Naive thymus-derived CD4-positive, alpha-beta T cell (primary cell): ENCODE measurements around the gene DAPK1. TPM values are rescaled to one million over a fixed set of nuclear protein-coding genes. Genes with fewer than 3 reads are reported as not detected.

Experiments used
- ATAC-seq: fragments of 150-1000 bp; cut with Tn5 transposase; 2 replicates; pipeline ENCODE4 v1.10.0; 2021; ENCODE audit warnings: mild to moderate bottlenecking, moderate library complexity
- CTCF ChIA-PET: fragments of 350-600 bp; sonication (Branson Sonifier 250); formaldehyde crosslinking; loops from one replicate; lab custom pipeline; 2021; ENCODE audit warnings: antibody characterized with exemption; lab: Charles Lee
- POLR2A ChIA-PET: fragments of 350-600 bp; sonication (Branson Sonifier 250); formaldehyde crosslinking; loops from one replicate; lab custom pipeline; 2021; ENCODE audit warnings: antibody characterized with exemption, inconsistent platforms; lab: Charles Lee
- DNase-seq, 9 donors: peaks; one replicate each; pipeline versions ENCODE4 v3.0.0 to v3.0.0-alpha.2; 2020 to 2022; ENCODE audit warnings: mixed read lengths in 1 of 9
- H3K27ac ChIP-seq: one replicate; pipeline ENCODE4 v1.7.0; 2013; ENCODE audit warnings: mild to moderate bottlenecking, low read depth, low read length, moderate library complexity
- H3K27me3 ChIP-seq, 2 donors: one replicate each; pipeline ENCODE4 v1.7.0; 2013; ENCODE audit warnings: low read length in 2 of 2, mild to moderate bottlenecking in 2 of 2, moderate library complexity in 2 of 2; ENCODE audit not compliant: control insufficient read depth in 2 of 2, insufficient read depth in 2 of 2
- H3K36me3 ChIP-seq, 3 experiments: 1 replicate in 2 of 3; 2 replicates in 1 of 3; pipeline ENCODE4 v1.7.0; 2013; ENCODE audit warnings: low read length in 3 of 3, mild to moderate bottlenecking in 3 of 3, moderate library complexity in 1 of 3; ENCODE audit not compliant: insufficient read depth in 3 of 3, control insufficient read depth in 2 of 3
- H3K4me1 ChIP-seq, 2 donors: one replicate each; pipeline ENCODE4 v1.7.0; 2013; ENCODE audit warnings: low read length in 2 of 2, mild to moderate bottlenecking in 2 of 2, moderate library complexity in 1 of 2; ENCODE audit not compliant: control insufficient read depth in 2 of 2, insufficient read depth in 2 of 2
- H3K4me3 ChIP-seq: 2 replicates; pipeline ENCODE4 v1.7.0; 2013; ENCODE audit warnings: mild to moderate bottlenecking, low read length
- H3K9me3 ChIP-seq, 3 experiments: 1 replicate in 2 of 3; 2 replicates in 1 of 3; pipeline ENCODE4 v1.7.0; 2013; ENCODE audit warnings: low read length in 3 of 3; ENCODE audit not compliant: control insufficient read depth in 2 of 3
- H3K27ac Mint-ChIP-seq, 9 donors: one replicate each; pipeline ENCODE4 v1.8.0; 2020 to 2022; ENCODE audit warnings: mixed read lengths in 9 of 9, mild to moderate bottlenecking in 8 of 9, moderate library complexity in 5 of 9, inconsistent platforms in 2 of 9
- H3K27me3 Mint-ChIP-seq, 5 donors: one replicate each; pipeline ENCODE4 v1.8.0; 2021 to 2022; ENCODE audit warnings: mixed read lengths in 5 of 5, mild to moderate bottlenecking in 1 of 5
- H3K36me3 Mint-ChIP-seq, 5 donors: one replicate each; pipeline ENCODE4 v1.8.0; 2020 to 2022; ENCODE audit warnings: mixed read lengths in 5 of 5, mild to moderate bottlenecking in 3 of 5, inconsistent platforms in 1 of 5
- H3K4me1 Mint-ChIP-seq, 7 donors: one replicate each; pipeline ENCODE4 v1.8.0; 2020 to 2022; ENCODE audit warnings: mixed read lengths in 7 of 7, mild to moderate bottlenecking in 3 of 7, inconsistent platforms in 1 of 7
- H3K4me3 Mint-ChIP-seq, 10 donors: one replicate each; pipeline ENCODE4 v1.8.0; 2020 to 2022; ENCODE audit warnings: mild to moderate bottlenecking in 10 of 10, mixed read lengths in 10 of 10, moderate library complexity in 6 of 10, inconsistent platforms in 2 of 10
- H3K9me3 Mint-ChIP-seq, 11 donors: one replicate each; pipeline ENCODE4 v1.8.0; 2020 to 2022; ENCODE audit warnings: mixed read lengths in 11 of 11, mild to moderate bottlenecking in 4 of 11, inconsistent platforms in 1 of 11, moderate library complexity in 1 of 11
- intact Hi-C, 2 donors: fragments of 100-400 bp; cut with micrococcal nuclease; formaldehyde crosslinking; loops; one replicate each; pipeline ENCODE4 v1.15.1; 2023
- polyA plus RNA-seq, 2 donors: library from polyadenylated mRNA; unstranded; fragments of 300-500 nt; fragmentation: Illumina TruSeq; gene quantifications; one replicate each; pipeline ENCODE4 v1.2.3, GENCODE V29; 2021
- total RNA-seq, 6 experiments: library from RNA in 5 of 6; stranded (reverse) in 5 of 6; gene quantifications; 1 replicate in 5 of 6; 2 replicates in 1 of 6; pipeline ENCODE4 v1.2.3 and lab custom pipeline; 2021 to 2026

Gene DAPK1
- total and polyA plus RNA-seq, 7 experiments from 2014 or later: 0.20 to 44.8 (median 1.9) TPM

- Mint-ChIP-seq H3K4me3 (no peak overlapping the region), H3K4me1 (peaks cover 0 to 5% (median 0%) of the 10 kb centered on the region in 7 donors), H3K27me3 (peaks cover 2 to 21% (median 7%) of the 10 kb centered on the region in 5 donors), H3K27ac (no peak overlapping the region), H3K9me3 (peaks cover 0 to 2% (median 0%) of the 10 kb centered on the region in 11 donors), H3K36me3 (no peaks in the 10 kb centered on the region)
- H3K4me1 ChIP-seq: no peaks in the 10 kb centered on the region
- H3K4me3 ChIP-seq: no peak overlapping the region
- intact Hi-C loops: no loop called here
- no peak overlapping the region for H3K27ac ChIP-seq
- POLR2A ChIA-PET: no interaction called here
- ATAC-seq (no peak), DNase-seq (no peak)
- H3K36me3 ChIP-seq: no peaks in the 10 kb centered on the region
- CTCF ChIA-PET: no interaction called here
- H3K9me3 ChIP-seq: no peaks in the 10 kb centered on the region
- no peaks in the 10 kb centered on the region for H3K27me3 ChIP-seq
Observed at GRCh38 chr9:87558606-87559190, 61.0 kb downstream of the DAPK1 start.

- intact Hi-C loops: no loop called here
- H3K36me3 Mint-ChIP-seq: peaks cover 0 to 5% (median 0%) of the 10 kb centered on the region in 5 donors
Observed at GRCh38 chr9:87562062-87562461, 64.4 kb downstream of the DAPK1 start.

GRCh38 chr9:87562530-87563170 lies 65.0 kb downstream of the DAPK1 start:
- no peaks in the 10 kb centered on the region for H3K4me1 ChIP-seq
- no peak for ATAC-seq
- H3K36me3 Mint-ChIP-seq: peaks cover 0 to 5% (median 0%) of the 10 kb centered on the region in 5 donors
- peaks cover 0 to 16% (median 9%) of the 10 kb centered on the region in 5 donors for H3K27me3 Mint-ChIP-seq
- intact Hi-C loops: no loop called here
- no peak overlapping the region for H3K4me3 ChIP-seq
- H3K27me3 ChIP-seq: no peaks in the 10 kb centered on the region
- CTCF ChIA-PET: no interaction called here
- no peaks in the 10 kb centered on the region for H3K9me3 ChIP-seq
- no peak overlapping the region for H3K4me3 Mint-ChIP-seq
- no peak overlapping the region for H3K27ac Mint-ChIP-seq
- peaks cover 0 to 4% (median 0%) of the 10 kb centered on the region in 11 donors for H3K9me3 Mint-ChIP-seq
- H3K27ac ChIP-seq: no peak overlapping the region
- H3K4me1 Mint-ChIP-seq: peaks cover 0 to 6% (median 0%) of the 10 kb centered on the region in 7 donors
- no peaks in the 10 kb centered on the region for H3K36me3 ChIP-seq
- no peak for DNase-seq
- POLR2A ChIA-PET: no interaction called here

More at GRCh38 chr9:87562062-87562461, 64.4 kb downstream of the DAPK1 start:
- Histone ChIP-seq H3K36me3 (no peaks in the 10 kb centered on the region), H3K9me3 (no peaks in the 10 kb centered on the region), H3K27me3 (no peaks in the 10 kb centered on the region), H3K27ac (no peak overlapping the region), H3K4me3 (no peak overlapping the region), H3K4me1 (no peaks in the 10 kb centered on the region)
- Mint-ChIP-seq H3K27me3 (peaks cover 0 to 19% (median 9%) of the 10 kb centered on the region in 5 donors), H3K27ac (no peak overlapping the region), H3K4me1 (peaks cover 0 to 8% (median 0%) of the 10 kb centered on the region in 7 donors), H3K9me3 (peaks cover 0 to 4% (median 0%) of the 10 kb centered on the region in 11 donors), H3K4me3 (no peak overlapping the region)
- DNase-seq (no peak), ATAC-seq (no peak)
- CTCF ChIA-PET: no interaction called here
- POLR2A ChIA-PET: no interaction called here

- H3K36me3 ChIP-seq: no peaks in the 10 kb centered on the region
- Mint-ChIP-seq H3K4me1 (peaks cover 0 to 6% (median 0%) of the 10 kb centered on the region in 7 donors), H3K27me3 (peaks cover 0 to 16% (median 9%) of the 10 kb centered on the region in 5 donors), H3K4me3 (no peak overlapping the region), H3K36me3 (peaks cover 0 to 5% (median 0%) of the 10 kb centered on the region in 5 donors), H3K9me3 (peaks cover 0 to 4% (median 0%) of the 10 kb centered on the region in 11 donors), H3K27ac (no peak overlapping the region)
- no peak overlapping the region for H3K4me3 ChIP-seq
- H3K4me1 ChIP-seq: no peaks in the 10 kb centered on the region
- POLR2A ChIA-PET: no interaction called here
- ATAC-seq: no peak
- intact Hi-C loops: no loop called here
- no peak for DNase-seq
- CTCF ChIA-PET: no interaction called here
- no peak overlapping the region for H3K27ac ChIP-seq
- H3K9me3 ChIP-seq: no peaks in the 10 kb centered on the region
- H3K27me3 ChIP-seq: no peaks in the 10 kb centered on the region
Observed at GRCh38 chr9:87564111-87564510, 66.4 kb downstream of the DAPK1 start.

- Mint-ChIP-seq H3K27me3 (peaks cover 0 to 15% (median 9%) of the 10 kb centered on the region in 5 donors), H3K4me1 (peaks cover 0 to 6% (median 0%) of the 10 kb centered on the region in 7 donors), H3K4me3 (no peak overlapping the region), H3K27ac (no peak overlapping the region), H3K36me3 (peaks cover 0 to 5% (median 0%) of the 10 kb centered on the region in 5 donors), H3K9me3 (peaks cover 0 to 4% (median 0%) of the 10 kb centered on the region in 11 donors)
- DNase-seq (no peak), ATAC-seq (no peak)
- H3K4me3 ChIP-seq: no peak overlapping the region
- no peaks in the 10 kb centered on the region for H3K36me3 ChIP-seq
- H3K27me3 ChIP-seq: no peaks in the 10 kb centered on the region
- no peaks in the 10 kb centered on the region for H3K4me1 ChIP-seq
- POLR2A ChIA-PET: no interaction called here
- no peak overlapping the region for H3K27ac ChIP-seq
- intact Hi-C loops: no loop called here
- CTCF ChIA-PET: no interaction called here
- no peaks in the 10 kb centered on the region for H3K9me3 ChIP-seq
Observed at GRCh38 chr9:87564791-87565241, 67.1 kb downstream of the DAPK1 start.

GRCh38 chr9:87567001-87567400 lies 69.3 kb downstream of the DAPK1 start:
- POLR2A ChIA-PET: no interaction called here

More at GRCh38 chr9:87567001-87567400, 69.3 kb downstream of the DAPK1 start:
- Mint-ChIP-seq H3K36me3 (peaks cover 0 to 5% (median 0%) of the 10 kb centered on the region in 5 donors), H3K9me3 (peaks cover 0 to 4% (median 0%) of the 10 kb centered on the region in 11 donors), H3K4me1 (peaks cover 0 to 6% (median 0%) of the 10 kb centered on the region in 7 donors), H3K27me3 (peaks cover 0 to 16% (median 7%) of the 10 kb centered on the region in 5 donors), H3K27ac (no peak overlapping the region), H3K4me3 (no peak overlapping the region)
- no peaks in the 10 kb centered on the region for H3K9me3 ChIP-seq
- H3K27ac ChIP-seq: no peak overlapping the region
- ATAC-seq: no peak
- CTCF ChIA-PET: no interaction called here
- H3K4me1 ChIP-seq: no peaks in the 10 kb centered on the region
- no peak for DNase-seq
- no peaks in the 10 kb centered on the region for H3K36me3 ChIP-seq
- intact Hi-C loops: no loop called here
- no peak overlapping the region for H3K4me3 ChIP-seq
- no peaks in the 10 kb centered on the region for H3K27me3 ChIP-seq
